Panc1 (cell line): ENCODE data around the gene UBE2V1. TPM values are rescaled to one million over a fixed set of nuclear protein-coding genes. Genes with fewer than 3 reads are reported as not detected.
A peak's percentile ranks its signal among the peaks of the same experiment; 100 is the strongest.

Experiments
- ATAC-seq: fragments of 200-7000 bp; cut with Tn5 transposase; 2 replicates; pipeline ENCODE4 v1.9.1; 2020; ENCODE audit warnings: mild to moderate bottlenecking, moderate library complexity
- BruUV-seq: library from RNA; stranded (reverse); fragments of 400-500 nt; replicated peaks from 2 replicates; lab custom pipeline; 2021; lab: Mats Ljungman, UMichigan
- CTCF ChIA-PET: fragments of 300-600 bp; sonication (Branson Sonifier 250); formaldehyde crosslinking; loops from one replicate; lab custom pipeline; 2022; ENCODE audit warnings: antibody characterized with exemption; lab: Charles Lee
- POLR2A ChIA-PET: fragments of 300-600 bp; sonication (Branson Sonifier 250); formaldehyde crosslinking; loops from one replicate; lab custom pipeline; 2022; ENCODE audit warnings: antibody characterized with exemption; lab: Charles Lee
- DNase-seq: peaks from one replicate; pipeline ENCODE4 v3.0.0-alpha.2; 2010; ENCODE audit warnings: low read depth, low spot score
- H3K27ac ChIP-seq: 2 replicates; pipeline ENCODE4 v1.5.1; 2011; ENCODE audit warnings: mild to moderate bottlenecking, low read length, inconsistent platforms
- H3K27me3 ChIP-seq: fragments of 200-500 bp; sonication (Bioruptor generic); 2 replicates; pipeline ENCODE4 v1.6.0; 2014; ENCODE audit warnings: low read length, inconsistent platforms; ENCODE audit not compliant: control insufficient read depth, insufficient read depth
- H3K36me3 ChIP-seq: fragments of 200-500 bp; sonication (Bioruptor generic); 2 replicates; pipeline ENCODE4 v1.5.1; 2014; ENCODE audit warnings: inconsistent platforms, mild to moderate bottlenecking, low read length, moderate library complexity; ENCODE audit not compliant: control insufficient read depth, insufficient read depth
- H3K4me1 ChIP-seq: 2 replicates; pipeline ENCODE4 v1.5.1; 2011; ENCODE audit warnings: inconsistent platforms, mild to moderate bottlenecking, low read length, moderate library complexity; ENCODE audit not compliant: control insufficient read depth, insufficient read depth
- H3K4me3 ChIP-seq, 2 experiments: 2 replicates each; pipeline ENCODE4 v1.5.1; 2011 to 2012; ENCODE audit warnings: low read depth in 2 of 2, low read length in 2 of 2, mild to moderate bottlenecking in 2 of 2, inconsistent platforms in 1 of 2, moderate library complexity in 1 of 2
- H3K9me3 ChIP-seq: fragments of 200-500 bp; sonication (Bioruptor generic); 2 replicates; pipeline ENCODE4 v1.5.1; 2014; ENCODE audit warnings: low read depth, mild to moderate bottlenecking, inconsistent platforms, low read length, moderate library complexity; ENCODE audit not compliant: control insufficient read depth, insufficient read depth
- POLR2AphosphoS5 ChIP-seq: IDR thresholded peaks from 2 replicates; pipeline ENCODE4 v1.6.1; 2012; ENCODE audit warnings: mild to moderate bottlenecking, low read depth, low read length, moderate library complexity
- SIN3A ChIP-seq: IDR thresholded peaks from 2 replicates; pipeline ENCODE4 v1.6.1; 2012; ENCODE audit warnings: low read depth, mild to moderate bottlenecking, low read length, moderate library complexity, borderline replicate concordance; ENCODE audit not compliant: insufficient read depth
- TCF7L2 ChIP-seq: IDR thresholded peaks from 2 replicates; pipeline ENCODE4 v1.6.1; 2011; ENCODE audit warnings: mild to moderate bottlenecking, low read depth, low read length, inconsistent platforms
- in situ Hi-C: cut with HindIII; loops from 2 replicates; pipeline ENCODE4 v1.10.0; 2016; ENCODE audit warnings: low sequenced_read_pairs, low pct_unique_long_range_greater_than_20kb
- intact Hi-C: fragments of 100-400 bp; cut with micrococcal nuclease; formaldehyde crosslinking; loops from one replicate; pipeline ENCODE4 v1.10.0; 2022; ENCODE audit not compliant: unreplicated experiment
- total RNA-seq: library from RNA; stranded (reverse); gene quantifications from one replicate; pipeline ENCODE4 v1.2.1, GENCODE V29; 2021; ENCODE audit not compliant: unreplicated experiment
- TF ChIP-seq, protein P1 (sequence below): fragments of 450-650 bp; IDR thresholded peaks from 2 replicates; pipeline ENCODE4 v1.5.1; 2017; ENCODE audit warnings: mild to moderate bottlenecking
- TF ChIP-seq, protein P2 (sequence below), 2 experiments: IDR thresholded peaks; 2 replicates each; pipeline ENCODE4 v1.6.1; 2011 to 2012; ENCODE audit warnings: low read depth in 2 of 2, control low read depth in 1 of 2, low read length in 1 of 2, mild to moderate bottlenecking in 1 of 2, moderate library complexity in 1 of 2; ENCODE audit not compliant: insufficient read depth in 1 of 2

The UBE2V1 gene
- total RNA-seq, 1 experiment from 2014 or later, result 115 TPM

DNA sequence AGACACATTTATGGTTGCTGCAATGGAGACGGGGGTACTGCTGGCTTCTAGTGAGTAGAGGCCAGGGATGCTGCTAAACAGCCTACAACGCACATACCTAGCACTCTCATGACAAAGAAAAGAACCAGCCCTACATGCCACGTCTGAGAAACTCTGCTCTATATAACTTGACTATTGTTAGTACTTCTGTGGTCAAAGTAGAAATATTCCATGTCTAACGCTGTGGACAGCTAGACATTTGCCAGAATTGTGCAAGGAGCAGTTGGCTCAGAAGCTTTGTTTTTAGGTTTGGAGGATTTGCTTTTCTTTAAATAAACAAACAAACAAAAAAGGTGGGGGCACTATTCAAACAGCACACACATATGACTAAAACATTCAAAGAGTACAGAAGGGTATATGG, 20.5 kb downstream of the UBE2V1 start:
- BruUV-seq, result TSS peak; percentile 38
- H3K9me3 ChIP-seq, result no peaks in the 10 kb centered on the region
- no peak overlapping the region for H3K27ac ChIP-seq
- ChIA-PET CTCF (no interaction called here), POLR2A (no interaction called here)
- TF ChIP-seq TCF7L2, result no peak
- TF ChIP-seq, protein P1, sequence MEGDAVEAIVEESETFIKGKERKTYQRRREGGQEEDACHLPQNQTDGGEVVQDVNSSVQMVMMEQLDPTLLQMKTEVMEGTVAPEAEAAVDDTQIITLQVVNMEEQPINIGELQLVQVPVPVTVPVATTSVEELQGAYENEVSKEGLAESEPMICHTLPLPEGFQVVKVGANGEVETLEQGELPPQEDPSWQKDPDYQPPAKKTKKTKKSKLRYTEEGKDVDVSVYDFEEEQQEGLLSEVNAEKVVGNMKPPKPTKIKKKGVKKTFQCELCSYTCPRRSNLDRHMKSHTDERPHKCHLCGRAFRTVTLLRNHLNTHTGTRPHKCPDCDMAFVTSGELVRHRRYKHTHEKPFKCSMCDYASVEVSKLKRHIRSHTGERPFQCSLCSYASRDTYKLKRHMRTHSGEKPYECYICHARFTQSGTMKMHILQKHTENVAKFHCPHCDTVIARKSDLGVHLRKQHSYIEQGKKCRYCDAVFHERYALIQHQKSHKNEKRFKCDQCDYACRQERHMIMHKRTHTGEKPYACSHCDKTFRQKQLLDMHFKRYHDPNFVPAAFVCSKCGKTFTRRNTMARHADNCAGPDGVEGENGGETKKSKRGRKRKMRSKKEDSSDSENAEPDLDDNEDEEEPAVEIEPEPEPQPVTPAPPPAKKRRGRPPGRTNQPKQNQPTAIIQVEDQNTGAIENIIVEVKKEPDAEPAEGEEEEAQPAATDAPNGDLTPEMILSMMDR, result no peak
- TF ChIP-seq SIN3A, result no peak
- TF ChIP-seq, protein P2, sequence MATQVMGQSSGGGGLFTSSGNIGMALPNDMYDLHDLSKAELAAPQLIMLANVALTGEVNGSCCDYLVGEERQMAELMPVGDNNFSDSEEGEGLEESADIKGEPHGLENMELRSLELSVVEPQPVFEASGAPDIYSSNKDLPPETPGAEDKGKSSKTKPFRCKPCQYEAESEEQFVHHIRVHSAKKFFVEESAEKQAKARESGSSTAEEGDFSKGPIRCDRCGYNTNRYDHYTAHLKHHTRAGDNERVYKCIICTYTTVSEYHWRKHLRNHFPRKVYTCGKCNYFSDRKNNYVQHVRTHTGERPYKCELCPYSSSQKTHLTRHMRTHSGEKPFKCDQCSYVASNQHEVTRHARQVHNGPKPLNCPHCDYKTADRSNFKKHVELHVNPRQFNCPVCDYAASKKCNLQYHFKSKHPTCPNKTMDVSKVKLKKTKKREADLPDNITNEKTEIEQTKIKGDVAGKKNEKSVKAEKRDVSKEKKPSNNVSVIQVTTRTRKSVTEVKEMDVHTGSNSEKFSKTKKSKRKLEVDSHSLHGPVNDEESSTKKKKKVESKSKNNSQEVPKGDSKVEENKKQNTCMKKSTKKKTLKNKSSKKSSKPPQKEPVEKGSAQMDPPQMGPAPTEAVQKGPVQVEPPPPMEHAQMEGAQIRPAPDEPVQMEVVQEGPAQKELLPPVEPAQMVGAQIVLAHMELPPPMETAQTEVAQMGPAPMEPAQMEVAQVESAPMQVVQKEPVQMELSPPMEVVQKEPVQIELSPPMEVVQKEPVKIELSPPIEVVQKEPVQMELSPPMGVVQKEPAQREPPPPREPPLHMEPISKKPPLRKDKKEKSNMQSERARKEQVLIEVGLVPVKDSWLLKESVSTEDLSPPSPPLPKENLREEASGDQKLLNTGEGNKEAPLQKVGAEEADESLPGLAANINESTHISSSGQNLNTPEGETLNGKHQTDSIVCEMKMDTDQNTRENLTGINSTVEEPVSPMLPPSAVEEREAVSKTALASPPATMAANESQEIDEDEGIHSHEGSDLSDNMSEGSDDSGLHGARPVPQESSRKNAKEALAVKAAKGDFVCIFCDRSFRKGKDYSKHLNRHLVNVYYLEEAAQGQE (IDR thresholded peaks at IDR 0.05; ENCODE audit: insufficient read depth in 1 of 2, low read depth in 2 of 2, low read length in 1 of 2), result no peak
- no peak for TF ChIP-seq POLR2AphosphoS5
- ATAC-seq (no peak; the same call in 1 of the 2 replicates), DNase-seq (no peak)
- H3K4me1 ChIP-seq, result peaks cover 10% of the 10 kb centered on the region
- intact Hi-C loops, result no loop called here
- H3K27me3 ChIP-seq, result no peaks in the 10 kb centered on the region
- H3K36me3 ChIP-seq, result peaks cover 29% of the 10 kb centered on the region
- in situ Hi-C loops, result no loop called here
- no peak overlapping the region for H3K4me3 ChIP-seq

DNA sequence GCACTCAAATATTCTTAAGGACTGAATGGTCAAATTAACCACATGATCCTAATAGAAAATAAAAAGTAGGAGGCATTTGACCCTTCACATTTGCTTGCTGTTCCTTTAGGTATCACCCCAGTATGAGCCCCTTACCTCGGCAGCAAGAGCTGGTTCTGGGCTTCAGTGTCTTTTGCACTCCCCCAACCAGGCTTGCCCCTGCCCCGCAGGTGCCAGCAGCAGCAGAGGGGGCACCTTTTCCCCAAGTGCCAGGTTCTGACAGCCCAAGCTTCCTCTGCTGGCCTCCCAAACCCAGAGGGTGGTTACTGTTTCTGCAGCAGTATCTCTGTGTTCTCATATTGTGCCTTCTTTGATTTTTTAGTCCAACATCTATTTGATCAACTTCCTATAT, 23.2 kb downstream of the UBE2V1 start:
- DNase-seq (no peak), ATAC-seq (no peak)
- Histone ChIP-seq H3K4me1 (peaks cover 29% of the 10 kb centered on the region), H3K9me3 (no peaks in the 10 kb centered on the region), H3K36me3 (peaks cover 20% of the 10 kb centered on the region), H3K4me3 (no peak overlapping the region), H3K27ac (no peak overlapping the region), H3K27me3 (no peaks in the 10 kb centered on the region)
- TF ChIP-seq POLR2AphosphoS5, result no peak
- TF ChIP-seq, protein P1, result no peak
- no peak for TF ChIP-seq TCF7L2
- TF ChIP-seq, protein P2 (IDR thresholded peaks at IDR 0.05; ENCODE audit: insufficient read depth in 1 of 2, low read depth in 2 of 2, low read length in 1 of 2), result no peak
- TF ChIP-seq SIN3A, result no peak
- in situ Hi-C loops (no loop called here), intact Hi-C loops (no loop called here)
- ChIA-PET CTCF (no interaction called here), POLR2A (no interaction called here)
- BruUV-seq, result no TSS peak
